Thoracic aorta (tissue), 2 donors: ENCODE measurements around the gene HSPE1. TPM values are rescaled to one million over a fixed set of nuclear protein-coding genes. Genes with fewer than 3 reads are reported as not detected.
"Not testable (repeated sequence)": the region's sequence is repeated elsewhere in the genome, so short reads cannot be mapped to it uniquely, and the experiment has no call there.

Experiments
- ATAC-seq: fragments of 150-250 bp; one replicate; pipeline ENCODE4 v1.8.0; 2017; ENCODE audit warnings: low read depth; ENCODE audit not compliant: insufficient number of reproducible peaks, low FRiP score
- DNase-seq: peaks from one replicate; pipeline ENCODE4 v3.0.0-alpha.2; 2020; ENCODE audit warnings: low spot score
- H3K27ac ChIP-seq, 2 donors: fragments of 200-600 bp; sonication (generic); 1 replicate in 1 of 2; 2 replicates in 1 of 2; pipeline ENCODE4 v1.5.1; 2016; ENCODE audit warnings: mild to moderate bottlenecking in 2 of 2, moderate library complexity in 2 of 2
- H3K27me3 ChIP-seq: fragments of 200-600 bp; sonication (generic); replicated peaks from 2 replicates; pipeline ENCODE4 v1.6.0; 2016; ENCODE audit warnings: mild to moderate bottlenecking; ENCODE audit not compliant: insufficient read depth
- H3K36me3 ChIP-seq: fragments of 200-600 bp; sonication (generic); one replicate; pipeline ENCODE4 v1.5.1; 2016
- H3K4me1 ChIP-seq, 2 donors: fragments of 200-600 bp; sonication (generic); 1 replicate in 1 of 2; 2 replicates in 1 of 2; pipeline versions ENCODE4 v1.5.1 to v1.6.0; 2016; ENCODE audit warnings: low read depth in 2 of 2, mild to moderate bottlenecking in 1 of 2; ENCODE audit not compliant: control insufficient read depth in 1 of 2
- H3K4me3 ChIP-seq: fragments of 200-600 bp; sonication (generic); 2 replicates; pipeline ENCODE4 v1.5.1; 2016; ENCODE audit warnings: mild to moderate bottlenecking
- H3K9me3 ChIP-seq: fragments of 200-600 bp; sonication (generic); 2 replicates; pipeline ENCODE4 v1.5.1; 2016
- total RNA-seq, 2 donors: library from RNA; depleted of rRNA; stranded (reverse); fragments of >200 nt; gene quantifications; one replicate each; pipeline versions ENCODE4 v1.1.0 to v1.2.3, GENCODE V29; 2016
- TF ChIP-seq, protein P1 (sequence below): fragments of 200-600 bp; sonication (generic); IDR thresholded peaks from one replicate; pipeline ENCODE4 v1.5.1; 2019; ENCODE audit warnings: antibody characterized with exemption

Gene HSPE1
- total RNA-seq, result 10 to 100 TPM; 26.3 to 45.0 TPM

- H3K9me3 ChIP-seq, result no peaks in the 10 kb centered on the region
- H3K36me3 ChIP-seq, result peaks cover 23% of the 10 kb centered on the region
- TF ChIP-seq, protein P1, sequence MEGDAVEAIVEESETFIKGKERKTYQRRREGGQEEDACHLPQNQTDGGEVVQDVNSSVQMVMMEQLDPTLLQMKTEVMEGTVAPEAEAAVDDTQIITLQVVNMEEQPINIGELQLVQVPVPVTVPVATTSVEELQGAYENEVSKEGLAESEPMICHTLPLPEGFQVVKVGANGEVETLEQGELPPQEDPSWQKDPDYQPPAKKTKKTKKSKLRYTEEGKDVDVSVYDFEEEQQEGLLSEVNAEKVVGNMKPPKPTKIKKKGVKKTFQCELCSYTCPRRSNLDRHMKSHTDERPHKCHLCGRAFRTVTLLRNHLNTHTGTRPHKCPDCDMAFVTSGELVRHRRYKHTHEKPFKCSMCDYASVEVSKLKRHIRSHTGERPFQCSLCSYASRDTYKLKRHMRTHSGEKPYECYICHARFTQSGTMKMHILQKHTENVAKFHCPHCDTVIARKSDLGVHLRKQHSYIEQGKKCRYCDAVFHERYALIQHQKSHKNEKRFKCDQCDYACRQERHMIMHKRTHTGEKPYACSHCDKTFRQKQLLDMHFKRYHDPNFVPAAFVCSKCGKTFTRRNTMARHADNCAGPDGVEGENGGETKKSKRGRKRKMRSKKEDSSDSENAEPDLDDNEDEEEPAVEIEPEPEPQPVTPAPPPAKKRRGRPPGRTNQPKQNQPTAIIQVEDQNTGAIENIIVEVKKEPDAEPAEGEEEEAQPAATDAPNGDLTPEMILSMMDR, result no peak
- peaks cover 24 to 58% of the 10 kb centered on the region in 2 donors for H3K4me1 ChIP-seq
- DNase-seq (peak; percentile 95), ATAC-seq (peak; percentile 96)
- H3K27me3 ChIP-seq, result no peaks in the 10 kb centered on the region
- peak within 1 kb of the TSS; percentile 92 for H3K4me3 ChIP-seq
- H3K27ac ChIP-seq, result peak within 1 kb of the TSS; percentile 78 to 94
Observed at GRCh38 chr2:197499594-197500502, at the start of gene HSPE1, which contains the start of gene HSPD1. HSPE1 (plus strand) TSS chr2:197500379; CDS start chr2:197500437, 58 bp downstream. HSPD1 (minus strand) TSS chr2:197499840; CDS start chr2:197498848, 992 bp downstream.

GRCh38 chr2:197450465-197450864 lies 49.7 kb upstream of the HSPE1 start:
- H3K27me3 ChIP-seq, result no peaks in the 10 kb centered on the region
- DNase-seq, result no peak
- TF ChIP-seq, protein P1, result no peak
- no peak overlapping the region for H3K27ac ChIP-seq
- H3K36me3 ChIP-seq, result no peaks in the 10 kb centered on the region
- ATAC-seq, result no peak
- no peak overlapping the region for H3K4me3 ChIP-seq
- no peaks in the 10 kb centered on the region for H3K9me3 ChIP-seq
- H3K4me1 ChIP-seq, result peaks cover 11 to 16% of the 10 kb centered on the region in 2 donors

DNA sequence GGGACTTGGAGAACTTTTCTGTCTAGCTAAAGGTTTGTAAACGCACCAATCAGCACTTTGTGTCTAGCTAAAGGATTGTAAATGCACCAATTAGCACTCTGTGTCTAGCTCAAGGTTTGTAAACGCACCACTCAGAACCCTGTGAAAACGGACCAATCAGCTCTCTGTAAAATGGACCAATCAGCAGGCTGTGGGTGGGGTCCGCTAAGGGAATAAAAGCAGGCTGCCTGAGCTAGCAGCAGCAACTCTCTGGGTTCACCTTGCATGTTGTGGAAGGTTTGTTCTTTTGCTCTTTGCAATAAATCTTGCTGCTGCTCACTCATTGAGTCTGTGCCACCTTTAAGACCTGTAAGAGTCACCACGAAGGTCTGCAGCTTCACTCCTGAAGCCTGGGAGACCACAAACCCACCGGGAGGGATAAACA lies 49.2 kb upstream of the HSPE1 start:
- H3K4me1 ChIP-seq, result peaks cover 12 to 21% of the 10 kb centered on the region in 2 donors
- not testable (repeated sequence) for DNase-seq

DNA sequence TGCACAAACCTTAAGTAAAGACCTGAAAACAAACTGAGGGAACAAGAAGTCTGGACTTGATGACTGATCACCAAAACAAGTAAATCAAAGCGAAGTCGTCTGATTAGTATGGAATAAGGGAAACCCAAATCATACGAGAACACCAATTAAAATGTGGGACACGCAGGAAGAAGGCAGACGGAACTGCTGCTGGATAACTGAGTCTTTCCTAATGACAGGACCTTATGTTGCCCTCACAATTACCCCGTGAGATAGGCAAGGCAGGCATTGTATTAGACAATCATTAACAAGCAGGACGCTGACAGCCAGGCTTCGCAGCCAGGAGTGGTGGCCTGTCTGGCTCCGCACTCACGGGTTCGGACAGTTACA lies 47.4 kb upstream of the HSPE1 start:
- no peaks in the 10 kb centered on the region for H3K9me3 ChIP-seq
- H3K4me1 ChIP-seq, result peaks cover 12 to 21% of the 10 kb centered on the region in 2 donors
- H3K36me3 ChIP-seq, result no peaks in the 10 kb centered on the region
- H3K27me3 ChIP-seq, result no peaks in the 10 kb centered on the region
- DNase-seq (no peak), ATAC-seq (no peak)
- peak overlapping the region; percentile 92 to 99 for H3K27ac ChIP-seq
- peak overlapping the region; percentile 83 for H3K4me3 ChIP-seq
- TF ChIP-seq, protein P1, result no peak

More for the DNA sequence above, 49.2 kb upstream of the HSPE1 start:
- not testable (repeated sequence) for H3K4me3 ChIP-seq, H3K36me3 ChIP-seq, ATAC-seq, H3K9me3 ChIP-seq, H3K27ac ChIP-seq, H3K27me3 ChIP-seq

- DNase-seq (peak; percentile 97), ATAC-seq (peak; percentile 98)
- Histone ChIP-seq H3K9me3 (no peaks in the 10 kb centered on the region), H3K27ac (peak within 1 kb of the TSS; percentile 99 to 100), H3K4me1 (peaks cover 12 to 21% of the 10 kb centered on the region in 2 donors), H3K4me3 (peak within 1 kb of the TSS; percentile 83), H3K27me3 (no peaks in the 10 kb centered on the region), H3K36me3 (no peaks in the 10 kb centered on the region)
- TF ChIP-seq, protein P1, result no peak
Observed at GRCh38 chr2:197453123-197453913, 46.9 kb upstream of the HSPE1 start, which contains the start of gene COQ10B. COQ10B (plus strand) TSS chr2:197453552; CDS start chr2:197453561, 9 bp downstream.
